Midbrain (tissue), 1 donor: Measurements from ENCODE around the gene GAL3ST3.
"Not testable (repeated sequence)": the region's sequence is repeated elsewhere in the genome, so short reads cannot be mapped to it uniquely, and the experiment has no call there.

Experiments
- DNase-seq: peaks from one replicate; lab custom pipeline; 2025; lab: John Stamatoyannopoulos, UW

GAL3ST3 gene

DNA sequence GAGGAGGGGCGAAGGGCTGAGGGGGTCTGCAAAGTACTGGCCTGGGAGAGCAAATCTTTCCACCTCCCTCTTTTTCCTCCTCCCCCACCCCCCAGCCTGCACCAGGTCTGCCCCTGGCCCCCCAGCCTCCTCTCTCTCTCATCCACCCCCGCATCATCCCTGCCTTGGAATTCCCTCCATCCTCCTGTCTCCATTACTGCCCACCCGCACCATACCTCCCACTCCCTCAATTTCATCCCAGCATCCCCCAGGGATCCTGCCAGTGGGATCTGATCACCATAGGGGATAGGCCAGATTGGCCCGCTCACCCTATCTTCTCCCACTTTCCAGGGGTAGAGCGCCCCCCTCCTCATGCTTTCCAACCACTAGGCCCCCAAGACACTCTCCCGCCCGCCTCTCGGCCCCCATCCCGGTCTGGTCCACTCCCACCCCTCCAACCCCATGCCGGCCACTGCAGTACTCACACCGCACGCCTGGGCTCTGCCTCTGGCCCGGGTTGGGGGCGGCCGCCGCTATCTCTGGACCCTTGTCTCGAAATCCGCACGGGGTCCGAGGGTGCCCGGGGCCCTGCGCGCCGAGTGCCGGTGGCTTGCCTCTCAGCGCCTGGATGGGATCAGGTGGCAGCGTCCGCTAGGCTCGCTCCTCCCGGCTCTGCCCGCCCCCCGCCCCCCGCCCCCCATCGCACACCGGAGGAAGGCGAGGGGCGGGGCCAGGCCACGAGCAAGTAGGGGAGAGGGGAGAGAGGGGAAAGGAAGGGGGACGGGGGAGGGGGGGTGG, at the start of gene GAL3ST3:
GAL3ST3 (minus strand) TSS at position 615 of the 777 bp plus-strand sequence. CDS start 3,746 bp downstream, outside the sequence.
- no peak for DNase-seq

DNA sequence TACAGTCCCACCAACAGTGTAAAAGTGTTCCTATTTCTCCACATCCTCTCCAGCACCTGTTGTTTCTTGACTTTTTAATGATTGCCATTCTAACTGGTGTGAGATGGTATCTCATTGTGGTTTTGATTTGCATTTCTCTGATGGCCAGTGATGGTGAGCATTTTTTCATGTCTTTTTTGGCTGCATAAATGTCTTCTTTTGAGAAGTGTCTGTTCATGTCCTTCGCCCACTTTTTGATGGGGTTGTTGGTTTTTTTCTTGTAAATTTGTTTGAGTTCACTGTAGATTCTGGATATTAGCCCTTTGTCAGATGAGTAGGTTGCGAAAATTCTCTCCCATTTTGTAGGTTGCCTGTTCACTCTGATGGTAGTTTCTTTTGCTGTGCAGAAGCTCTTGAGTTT, 43.2 kb upstream of the GAL3ST3 start:
- not testable (repeated sequence) for DNase-seq

GRCh38 chr11:66090288-66090687, 41.3 kb upstream of the GAL3ST3 start:
- no peak for DNase-seq

- no peak for DNase-seq
Observed at GRCh38 chr11:66089067-66089466, 40.1 kb upstream of the GAL3ST3 start.

GRCh38 chr11:66087148-66087908, 38.4 kb upstream of the GAL3ST3 start:
- no peak for DNase-seq

- no peak for DNase-seq
Observed at GRCh38 chr11:66084821-66085475, 36.0 kb upstream of the GAL3ST3 start.

- DNase-seq: no peak
Observed at GRCh38 chr11:66083767-66084166, 34.8 kb upstream of the GAL3ST3 start.

DNA sequence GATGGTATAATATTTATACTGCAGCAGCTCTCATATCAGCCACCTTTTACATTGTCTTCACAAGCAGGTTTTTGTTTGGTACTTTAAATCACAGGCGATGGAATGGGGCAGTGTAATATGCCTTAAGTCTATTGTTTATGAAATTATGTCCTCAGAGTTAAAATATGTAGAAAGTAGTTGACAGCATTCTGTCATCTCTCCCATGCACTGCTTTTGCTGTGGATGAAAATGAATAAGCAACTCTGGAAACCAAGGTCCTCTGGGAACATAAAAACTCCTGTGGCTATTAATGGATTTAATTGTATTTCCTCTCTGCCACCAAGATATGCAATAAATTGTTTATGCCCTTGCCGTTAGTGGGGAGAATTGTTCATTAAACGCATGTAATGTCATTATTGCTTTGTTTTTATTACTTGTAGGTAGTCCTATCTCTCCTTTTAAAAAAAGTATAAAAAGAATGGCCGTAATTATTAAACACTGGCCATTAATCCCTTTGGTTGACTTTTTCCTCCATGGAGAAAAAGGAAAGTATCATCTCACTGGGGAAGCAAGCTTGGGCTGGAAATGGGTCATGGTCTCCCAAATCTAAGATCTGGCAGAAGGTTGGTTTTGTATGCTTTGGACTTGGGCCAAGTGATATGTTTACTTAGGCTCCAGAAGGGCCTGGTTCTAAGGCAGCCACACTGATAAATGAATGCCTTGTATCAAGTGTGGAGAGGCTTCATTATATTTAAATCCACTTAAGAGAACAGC, 34.2 kb upstream of the GAL3ST3 start:
- DNase-seq: no peak

DNA sequence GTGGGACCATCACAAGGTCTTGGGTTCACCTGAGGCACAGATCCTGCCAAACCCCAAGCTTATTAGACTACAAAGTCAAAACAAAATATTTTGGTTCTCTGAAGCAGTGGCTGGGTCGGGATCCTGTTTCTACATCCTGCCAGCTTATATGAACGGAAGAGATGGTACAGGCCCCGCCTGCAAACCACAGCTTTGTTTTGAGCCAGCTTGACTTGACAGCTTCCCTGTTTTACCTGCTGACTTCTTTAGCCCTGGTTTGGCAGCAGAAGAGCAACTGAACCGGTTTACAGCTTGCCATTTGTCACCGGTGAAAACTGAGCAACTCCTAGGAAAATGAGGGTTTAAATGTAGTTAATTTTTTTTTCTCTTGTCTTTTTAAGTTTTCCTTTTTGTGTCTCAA, 32.5 kb upstream of the GAL3ST3 start:
- peak; percentile 40 for DNase-seq

- no peak for DNase-seq
Observed at GRCh38 chr11:66080055-66080817, 31.3 kb upstream of the GAL3ST3 start.

GRCh38 chr11:66078949-66079348, 30.0 kb upstream of the GAL3ST3 start:
- DNase-seq: not testable (repeated sequence)

DNA sequence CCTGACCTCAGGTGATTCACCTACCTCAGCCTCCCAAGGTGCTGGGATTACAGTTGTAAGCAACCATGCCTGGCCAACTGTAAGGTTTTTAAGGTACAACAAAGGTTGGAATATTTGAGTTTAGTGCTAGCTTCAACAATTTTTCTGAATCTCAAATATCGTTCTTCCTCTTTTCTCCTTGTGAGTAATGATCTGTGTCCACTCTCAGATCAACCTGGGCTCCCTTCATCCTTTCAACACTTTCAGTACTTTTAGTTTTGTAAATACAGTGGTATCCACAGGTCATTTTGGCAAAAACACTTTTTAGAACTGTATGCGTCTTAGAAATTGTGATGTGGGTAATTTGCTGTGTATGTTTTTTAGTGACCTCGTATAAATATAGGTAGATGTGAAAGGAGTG, 29.0 kb upstream of the GAL3ST3 start:
- no peak for DNase-seq

- DNase-seq: no peak
Observed at GRCh38 chr11:66076561-66076960, 27.6 kb upstream of the GAL3ST3 start.

DNA sequence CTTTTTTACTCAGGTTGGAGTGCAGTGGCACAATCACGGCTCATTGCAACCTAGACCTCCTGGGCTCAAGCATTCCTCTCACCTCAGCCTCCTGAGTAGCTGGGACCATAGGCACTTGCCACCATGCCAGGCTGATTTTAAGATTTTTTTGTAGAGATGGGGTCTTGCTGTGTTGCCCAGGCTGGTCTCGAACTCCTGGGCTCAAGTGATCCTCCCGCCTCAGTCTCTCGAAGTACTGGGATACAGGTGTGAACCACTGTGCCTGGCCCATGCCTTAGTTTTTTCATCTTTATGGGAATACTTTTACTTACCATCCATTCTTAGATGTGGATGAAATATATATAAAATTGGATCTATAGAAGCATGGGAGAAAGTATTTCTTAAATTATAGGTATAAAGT, 26.3 kb upstream of the GAL3ST3 start:
- DNase-seq: no peak

DNA sequence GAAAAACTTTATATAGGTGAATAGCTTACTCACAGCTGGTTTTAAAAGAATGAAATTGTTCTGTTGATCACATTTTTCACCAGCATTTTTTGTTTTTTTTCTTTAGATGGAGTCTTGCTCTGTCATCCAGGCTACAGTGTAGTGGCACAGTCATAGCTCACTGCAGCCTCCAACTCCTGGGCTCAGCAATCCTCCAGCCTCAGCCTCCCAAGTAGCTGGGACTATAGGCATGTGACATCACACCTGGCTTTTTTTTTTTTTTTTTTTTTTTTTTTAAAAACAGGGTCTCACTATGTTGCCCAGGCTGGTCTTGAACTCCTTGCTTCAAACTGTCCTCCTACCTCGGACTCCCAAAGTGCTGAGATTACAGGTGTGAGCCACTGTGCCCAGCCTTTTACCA, 24.7 kb upstream of the GAL3ST3 start:
- DNase-seq: no peak

DNA sequence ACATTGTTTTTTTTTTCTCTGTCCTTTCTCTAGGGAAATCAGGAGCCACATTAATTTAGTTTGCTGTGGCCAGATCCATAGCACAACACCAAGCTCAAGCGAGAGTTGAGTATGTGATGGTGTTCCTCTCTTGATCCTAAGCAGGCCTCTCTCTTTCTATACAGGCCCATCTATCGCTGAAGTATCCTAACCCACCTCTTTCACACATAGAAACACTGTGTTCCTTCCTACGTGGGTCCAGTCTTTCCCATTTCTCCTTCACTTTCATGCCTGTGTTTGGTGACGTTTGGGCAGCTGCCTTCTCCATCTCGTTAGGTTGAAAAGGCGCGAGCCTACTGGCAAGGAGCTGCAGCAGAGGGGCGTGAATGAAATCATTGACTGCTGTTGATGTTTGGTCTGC, 23.6 kb upstream of the GAL3ST3 start:
- DNase-seq: no peak

DNA sequence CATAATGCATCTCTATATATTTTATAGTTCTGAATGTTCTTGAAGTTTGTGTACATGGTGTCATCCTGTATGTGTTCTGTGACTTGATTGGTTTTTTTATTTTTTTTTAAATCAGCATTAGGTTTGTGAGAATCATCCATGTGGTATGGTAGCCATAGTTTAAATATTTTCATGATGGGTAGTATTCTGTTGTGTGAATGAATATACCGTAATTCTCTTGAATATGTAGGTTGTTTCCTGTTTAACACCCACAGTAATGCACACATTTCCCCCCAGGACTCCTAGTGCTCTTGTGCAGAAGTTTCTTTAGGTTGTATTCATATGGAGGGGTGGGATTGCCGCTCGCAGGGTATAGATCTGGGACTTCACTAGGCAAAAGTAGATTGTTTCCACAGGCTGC, 23.1 kb upstream of the GAL3ST3 start:
- no peak for DNase-seq

DNA sequence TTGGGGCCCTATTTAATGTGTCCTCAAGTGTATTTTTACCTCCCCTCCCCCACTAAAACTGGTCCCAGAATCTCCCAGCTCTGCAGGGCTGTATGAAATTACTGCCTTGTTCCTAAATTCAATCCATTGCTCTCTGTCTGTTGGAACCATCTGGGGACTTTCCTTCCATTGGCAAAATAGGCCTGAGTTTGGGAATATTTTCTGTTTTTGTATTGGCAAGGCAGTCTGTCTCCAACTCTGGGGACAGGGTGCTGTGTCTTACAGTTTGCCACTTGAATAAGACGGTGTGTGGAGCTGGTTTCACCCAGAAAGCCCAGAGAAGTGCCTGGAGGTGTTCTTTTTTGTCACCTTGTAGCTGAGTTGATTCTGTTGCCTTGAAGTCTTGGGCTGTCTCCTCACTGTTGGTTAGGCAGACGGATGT, 22.4 kb upstream of the GAL3ST3 start:
- no peak for DNase-seq

DNA sequence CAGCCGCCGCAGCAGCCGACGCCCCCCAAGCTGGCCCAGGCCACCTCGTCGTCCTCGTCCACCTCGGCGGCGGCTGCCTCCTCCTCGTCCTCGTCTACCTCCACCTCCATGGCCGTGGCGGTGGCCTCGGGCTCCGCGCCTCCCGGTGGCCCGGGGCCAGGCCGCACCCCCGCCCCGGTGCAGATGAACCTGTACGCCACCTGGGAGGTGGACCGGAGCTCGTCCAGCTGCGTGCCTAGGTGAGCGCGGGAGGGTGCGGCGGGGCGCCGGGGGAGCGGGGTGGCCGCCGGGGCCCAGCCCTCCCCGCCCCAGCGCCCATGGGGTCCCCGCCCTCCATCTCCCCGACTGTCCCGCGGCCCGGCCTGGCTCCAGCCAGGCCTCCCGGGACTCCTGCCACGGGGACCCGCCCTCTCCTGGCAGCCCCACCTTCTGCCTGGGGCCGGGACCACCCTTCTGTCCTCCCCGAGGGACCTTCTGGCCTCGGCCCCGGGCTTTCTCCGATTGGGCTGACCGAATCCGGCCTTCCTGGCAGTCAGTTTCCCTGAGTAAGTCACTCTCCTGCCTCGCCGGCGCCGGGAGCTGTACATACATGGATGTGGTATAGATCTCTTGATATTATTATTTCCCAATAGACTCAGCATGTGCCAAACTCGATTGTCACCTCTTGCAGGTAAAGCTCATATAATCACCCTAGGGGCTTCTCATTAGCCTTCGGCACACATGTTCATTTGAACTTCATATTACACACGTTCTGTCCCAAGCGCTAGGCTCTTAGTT, 21.8 kb upstream of the GAL3ST3 start:
- DNase-seq: peak; percentile 15
